GM23338 (cell line): Measurements from ENCODE around the gene CD93. TPM values are rescaled to one million over a fixed set of nuclear protein-coding genes. Genes with fewer than 3 reads are reported as not detected.
A peak's percentile ranks its signal among the peaks of the same experiment; 100 is the strongest.

Experiments used
- ATAC-seq: fragments of 200-7000 bp; cut with Tn5 transposase; 3 replicates; pipeline ENCODE4 v1.9.1; 2020
- DNase-seq: peaks from one replicate; pipeline ENCODE4 v3.0.0-alpha.2; 2015; ENCODE audit warnings: low spot score
- H2AFZ ChIP-seq: fragments of 200-600 bp; sonication (generic); 2 replicates; pipeline ENCODE4 v1.8.0; 2016; ENCODE audit warnings: antibody characterized with exemption, mild to moderate bottlenecking, moderate library complexity
- H3F3A ChIP-seq: fragments of 200-600 bp; sonication (generic); replicated peaks from 2 replicates; pipeline ENCODE4 v1.8.0; 2017; ENCODE audit warnings: antibody characterized with exemption, mixed run types, low read depth
- H3K27ac ChIP-seq: fragments of 200-600 bp; sonication (generic); 2 replicates; pipeline ENCODE4 v1.6.1; 2016; ENCODE audit warnings: low read depth
- H3K27me3 ChIP-seq: fragments of 200-600 bp; sonication (generic); 2 replicates; pipeline ENCODE4 v1.8.0; 2016; ENCODE audit warnings: mild to moderate bottlenecking, mixed run types, moderate library complexity; ENCODE audit not compliant: insufficient read depth
- H3K36me3 ChIP-seq: fragments of 200-600 bp; sonication (generic); 2 replicates; pipeline ENCODE4 v1.8.0; 2016; ENCODE audit warnings: mild to moderate bottlenecking; ENCODE audit not compliant: insufficient read depth
- H3K4me1 ChIP-seq: fragments of 200-600 bp; sonication (generic); 2 replicates; pipeline ENCODE4 v1.8.0; 2016; ENCODE audit warnings: mild to moderate bottlenecking, moderate library complexity; ENCODE audit not compliant: insufficient read depth
- H3K4me2 ChIP-seq: fragments of 200-600 bp; sonication (generic); 2 replicates; pipeline ENCODE4 v1.7.1; 2017; ENCODE audit warnings: mixed run types
- H3K4me3 ChIP-seq: fragments of 200-600 bp; sonication (generic); 2 replicates; pipeline ENCODE4 v1.6.1; 2016; ENCODE audit warnings: mixed run types
- H3K79me2 ChIP-seq: fragments of 200-600 bp; sonication (generic); replicated peaks from 2 replicates; pipeline ENCODE4 v1.8.0; 2017; ENCODE audit warnings: mild to moderate bottlenecking; ENCODE audit not compliant: insufficient read depth
- H3K9me2 ChIP-seq: fragments of 200-600 bp; sonication (generic); 2 replicates; pipeline ENCODE4 v1.8.0; 2017; ENCODE audit not compliant: insufficient read depth
- H4K20me1 ChIP-seq: fragments of 200-600 bp; sonication (generic); replicated peaks from 2 replicates; pipeline ENCODE4 v1.8.0; 2017; ENCODE audit warnings: mild to moderate bottlenecking; ENCODE audit not compliant: insufficient read depth
- H3K27ac Mint-ChIP-seq: 2 replicates; pipeline ENCODE4 v1.8.0; 2020; ENCODE audit warnings: inconsistent platforms, mild to moderate bottlenecking, moderate library complexity, mixed read lengths
- H3K27me3 Mint-ChIP-seq: 3 replicates; pipeline ENCODE4 v1.8.0; 2022; ENCODE audit warnings: low read depth, mild to moderate bottlenecking, moderate library complexity, mixed read lengths, inconsistent platforms; ENCODE audit not compliant: insufficient read depth, poor library complexity
- H3K36me3 Mint-ChIP-seq: 3 replicates; pipeline ENCODE4 v1.8.0; 2021; ENCODE audit warnings: low read depth, mild to moderate bottlenecking, inconsistent platforms, moderate library complexity, mixed read lengths
- H3K4me1 Mint-ChIP-seq: 3 replicates; pipeline ENCODE4 v1.8.0; 2020; ENCODE audit warnings: mild to moderate bottlenecking, inconsistent platforms, mixed read lengths
- H3K4me3 Mint-ChIP-seq: 3 replicates; pipeline ENCODE4 v1.8.0; 2021; ENCODE audit warnings: moderate library complexity, mild to moderate bottlenecking, inconsistent platforms, mixed read lengths
- H3K9me3 Mint-ChIP-seq: 3 replicates; pipeline ENCODE4 v1.8.0; 2020; ENCODE audit warnings: moderate library complexity, mild to moderate bottlenecking, inconsistent platforms, mixed read lengths
- CREB1 ChIP-seq: fragments of 250-450 bp; sonication (Bioruptor Pico); IDR thresholded peaks from 2 replicates; pipeline ENCODE4 v1.5.0; 2020; ENCODE audit warnings: low read depth, mild to moderate bottlenecking, moderate library complexity
- EZH2 ChIP-seq: fragments of 200-600 bp; sonication (generic); IDR thresholded peaks from one replicate; pipeline ENCODE4 v1.8.0; 2017; ENCODE audit warnings: antibody characterized with exemption, mild to moderate bottlenecking, low read depth; ENCODE audit not compliant: unreplicated experiment
- EZH2phosphoT487 ChIP-seq: fragments of 200-600 bp; sonication (generic); IDR thresholded peaks from one replicate; pipeline ENCODE4 v1.8.1; 2018; ENCODE audit warnings: antibody characterized with exemption; ENCODE audit not compliant: unreplicated experiment
- NANOG ChIP-seq: IDR thresholded peaks from 2 replicates; pipeline ENCODE4 v1.6.1; 2016; ENCODE audit warnings: antibody characterized with exemption, borderline replicate concordance
- POLR2AphosphoS5 ChIP-seq: IDR thresholded peaks from 2 replicates; pipeline ENCODE4 v1.6.1; 2016; ENCODE audit warnings: antibody characterized with exemption, low read depth
- STAT1 ChIP-seq: IDR thresholded peaks from one replicate; pipeline ENCODE4 v1.6.1; 2016; ENCODE audit warnings: antibody characterized with exemption; ENCODE audit not compliant: unreplicated experiment
- ZNF114 ChIP-seq: fragments of 250-450 bp; sonication (Bioruptor Pico); IDR thresholded peaks from 2 replicates; pipeline ENCODE4 v1.5.0; 2020; ENCODE audit warnings: mild to moderate bottlenecking, moderate library complexity
- ZNF331 ChIP-seq: fragments of 250-450 bp; sonication (Bioruptor Pico); IDR thresholded peaks from 2 replicates; pipeline ENCODE4 v1.5.0; 2020; ENCODE audit warnings: low read depth, mild to moderate bottlenecking, moderate library complexity
- polyA plus RNA-seq: library from polyadenylated mRNA; unstranded; fragments of >200 nt; fragmentation: Nextera tagmentation; extraction: Ambion mirVana; gene quantifications from 2 replicates; pipeline ENCODE4 v1.2.1, GENCODE V29; 2016
- total RNA-seq: library from RNA; depleted of rRNA; stranded (reverse); fragments of >200 nt; shearing (Covaris generic); gene quantifications from 2 replicates; pipeline ENCODE4 v1.2.3, GENCODE V29; 2014
- TF ChIP-seq, protein P1 (sequence below): fragments of 250-450 bp; sonication (Bioruptor Pico); IDR thresholded peaks from 2 replicates; pipeline ENCODE4 v1.5.0; 2020; ENCODE audit warnings: mild to moderate bottlenecking, moderate library complexity
- TF ChIP-seq, protein P2 (sequence below): IDR thresholded peaks from one replicate; pipeline ENCODE4 v1.6.1; 2018; ENCODE audit warnings: antibody characterized with exemption; ENCODE audit not compliant: unreplicated experiment
- TF ChIP-seq, protein P3 (sequence below), 2 experiments: fragments of 200-600 bp in 1 of 2; sonication (generic) in 1 of 2; conservative IDR thresholded peaks; 2 replicates each; pipeline versions ENCODE4 v1.5.1 to v1.6.1; 2016 to 2017; ENCODE audit warnings: antibody characterized with exemption in 2 of 2, low read depth in 2 of 2, mild to moderate bottlenecking in 2 of 2, moderate library complexity in 1 of 2

Gene CD93
- total and polyA plus RNA-seq, 2 experiments from 2014 or later, result 0.03 TPM; not detected in 1

DNA sequence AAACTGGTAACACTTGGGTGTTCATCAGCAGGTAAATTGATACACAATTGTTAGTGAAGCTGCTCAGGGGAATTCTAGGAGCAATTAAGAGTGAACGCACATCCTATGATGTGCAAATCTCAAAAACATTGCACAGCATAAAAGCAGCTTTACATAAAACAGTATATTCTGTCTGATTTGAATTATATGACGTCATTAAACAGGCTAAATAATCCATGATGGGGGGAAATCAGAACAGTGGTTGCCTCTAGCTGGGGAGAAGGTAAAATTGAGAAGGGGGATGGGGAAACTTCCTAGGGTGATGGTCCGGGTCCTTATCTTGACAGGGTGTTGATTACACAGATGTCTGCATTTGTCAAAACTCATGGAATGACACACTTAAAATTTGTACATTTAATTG lies 19.4 kb downstream of the CD93 start (continued):
- no peak for TF ChIP-seq ZNF114

DNA sequence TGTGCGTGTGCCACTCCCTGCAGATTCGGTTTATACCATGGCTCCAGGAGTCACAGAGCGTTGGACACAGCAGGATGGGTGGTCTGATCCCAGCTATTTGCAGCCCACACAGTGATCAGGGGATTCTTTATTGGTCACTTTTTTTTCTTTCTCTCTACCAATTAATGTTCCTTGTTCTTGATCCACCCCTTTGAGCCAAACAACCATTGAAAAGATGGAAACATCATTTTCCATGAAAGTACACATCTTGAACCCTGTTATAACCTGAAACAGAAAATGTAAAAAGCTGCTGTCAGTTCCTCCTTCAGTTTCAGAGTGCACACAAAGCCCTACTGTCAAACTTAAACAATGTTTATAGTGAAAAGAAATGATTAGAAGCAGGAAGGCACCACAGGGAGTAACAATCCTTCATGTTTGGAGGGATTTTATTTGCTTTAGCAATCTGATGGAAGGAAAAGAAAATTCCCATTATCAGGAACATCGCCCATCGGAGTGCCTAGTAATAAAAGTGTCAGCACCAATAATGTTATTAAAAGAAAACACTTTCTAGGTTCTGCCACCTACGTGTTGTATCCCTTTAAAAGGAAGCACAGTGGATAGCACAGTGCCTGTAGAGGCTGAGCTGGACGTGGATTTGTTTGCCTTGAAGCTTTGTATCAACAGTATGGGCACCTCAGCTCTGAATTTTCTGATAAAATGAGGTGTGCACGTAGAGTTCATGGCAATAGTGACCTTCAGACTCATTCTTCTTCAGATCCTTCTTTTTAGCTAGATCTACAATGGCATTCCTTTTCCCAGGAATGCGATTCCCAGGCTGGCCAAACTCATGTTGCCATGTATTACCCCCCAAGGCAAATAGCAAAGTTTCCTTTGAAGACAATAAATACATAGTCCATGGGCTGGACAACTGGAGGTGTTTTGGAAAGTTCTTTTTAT lies 20.6 kb downstream of the CD93 start:
- Histone ChIP-seq H3K36me3 (no peaks in the 10 kb centered on the region), H3K4me2 (no peak overlapping the region), H2AFZ (peak overlapping the region; percentile 9; the same call in 1 of the 2 replicates), H3K27ac (no peak overlapping the region), H3K27me3 (no peaks in the 10 kb centered on the region), H3K79me2 (no peaks in the 10 kb centered on the region), H3F3A (no peaks in the 10 kb centered on the region), H3K4me3 (no peak overlapping the region), H3K9me2 (peaks cover 15% of the 10 kb centered on the region), H4K20me1 (no peaks in the 10 kb centered on the region), H3K4me1 (peaks cover 24% of the 10 kb centered on the region)
- ATAC-seq (no peak), DNase-seq (no peak)
- Mint-ChIP-seq H3K4me3 (no peak overlapping the region), H3K36me3 (no peaks in the 10 kb centered on the region), H3K9me3 (no peaks in the 10 kb centered on the region), H3K4me1 (peaks cover 24% of the 10 kb centered on the region), H3K27me3 (peaks cover 2% of the 10 kb centered on the region), H3K27ac (no peak overlapping the region)
- TF ChIP-seq EZH2 (no peak), NANOG (no peak), EZH2phosphoT487 (no peak), CREB1 (CRISPR knock-in tag) (no peak), ZNF114 (no peak), POLR2AphosphoS5 (no peak), STAT1 (no peak), ZNF331 (CRISPR knock-in tag) (no peak)
- TF ChIP-seq, protein P1, sequence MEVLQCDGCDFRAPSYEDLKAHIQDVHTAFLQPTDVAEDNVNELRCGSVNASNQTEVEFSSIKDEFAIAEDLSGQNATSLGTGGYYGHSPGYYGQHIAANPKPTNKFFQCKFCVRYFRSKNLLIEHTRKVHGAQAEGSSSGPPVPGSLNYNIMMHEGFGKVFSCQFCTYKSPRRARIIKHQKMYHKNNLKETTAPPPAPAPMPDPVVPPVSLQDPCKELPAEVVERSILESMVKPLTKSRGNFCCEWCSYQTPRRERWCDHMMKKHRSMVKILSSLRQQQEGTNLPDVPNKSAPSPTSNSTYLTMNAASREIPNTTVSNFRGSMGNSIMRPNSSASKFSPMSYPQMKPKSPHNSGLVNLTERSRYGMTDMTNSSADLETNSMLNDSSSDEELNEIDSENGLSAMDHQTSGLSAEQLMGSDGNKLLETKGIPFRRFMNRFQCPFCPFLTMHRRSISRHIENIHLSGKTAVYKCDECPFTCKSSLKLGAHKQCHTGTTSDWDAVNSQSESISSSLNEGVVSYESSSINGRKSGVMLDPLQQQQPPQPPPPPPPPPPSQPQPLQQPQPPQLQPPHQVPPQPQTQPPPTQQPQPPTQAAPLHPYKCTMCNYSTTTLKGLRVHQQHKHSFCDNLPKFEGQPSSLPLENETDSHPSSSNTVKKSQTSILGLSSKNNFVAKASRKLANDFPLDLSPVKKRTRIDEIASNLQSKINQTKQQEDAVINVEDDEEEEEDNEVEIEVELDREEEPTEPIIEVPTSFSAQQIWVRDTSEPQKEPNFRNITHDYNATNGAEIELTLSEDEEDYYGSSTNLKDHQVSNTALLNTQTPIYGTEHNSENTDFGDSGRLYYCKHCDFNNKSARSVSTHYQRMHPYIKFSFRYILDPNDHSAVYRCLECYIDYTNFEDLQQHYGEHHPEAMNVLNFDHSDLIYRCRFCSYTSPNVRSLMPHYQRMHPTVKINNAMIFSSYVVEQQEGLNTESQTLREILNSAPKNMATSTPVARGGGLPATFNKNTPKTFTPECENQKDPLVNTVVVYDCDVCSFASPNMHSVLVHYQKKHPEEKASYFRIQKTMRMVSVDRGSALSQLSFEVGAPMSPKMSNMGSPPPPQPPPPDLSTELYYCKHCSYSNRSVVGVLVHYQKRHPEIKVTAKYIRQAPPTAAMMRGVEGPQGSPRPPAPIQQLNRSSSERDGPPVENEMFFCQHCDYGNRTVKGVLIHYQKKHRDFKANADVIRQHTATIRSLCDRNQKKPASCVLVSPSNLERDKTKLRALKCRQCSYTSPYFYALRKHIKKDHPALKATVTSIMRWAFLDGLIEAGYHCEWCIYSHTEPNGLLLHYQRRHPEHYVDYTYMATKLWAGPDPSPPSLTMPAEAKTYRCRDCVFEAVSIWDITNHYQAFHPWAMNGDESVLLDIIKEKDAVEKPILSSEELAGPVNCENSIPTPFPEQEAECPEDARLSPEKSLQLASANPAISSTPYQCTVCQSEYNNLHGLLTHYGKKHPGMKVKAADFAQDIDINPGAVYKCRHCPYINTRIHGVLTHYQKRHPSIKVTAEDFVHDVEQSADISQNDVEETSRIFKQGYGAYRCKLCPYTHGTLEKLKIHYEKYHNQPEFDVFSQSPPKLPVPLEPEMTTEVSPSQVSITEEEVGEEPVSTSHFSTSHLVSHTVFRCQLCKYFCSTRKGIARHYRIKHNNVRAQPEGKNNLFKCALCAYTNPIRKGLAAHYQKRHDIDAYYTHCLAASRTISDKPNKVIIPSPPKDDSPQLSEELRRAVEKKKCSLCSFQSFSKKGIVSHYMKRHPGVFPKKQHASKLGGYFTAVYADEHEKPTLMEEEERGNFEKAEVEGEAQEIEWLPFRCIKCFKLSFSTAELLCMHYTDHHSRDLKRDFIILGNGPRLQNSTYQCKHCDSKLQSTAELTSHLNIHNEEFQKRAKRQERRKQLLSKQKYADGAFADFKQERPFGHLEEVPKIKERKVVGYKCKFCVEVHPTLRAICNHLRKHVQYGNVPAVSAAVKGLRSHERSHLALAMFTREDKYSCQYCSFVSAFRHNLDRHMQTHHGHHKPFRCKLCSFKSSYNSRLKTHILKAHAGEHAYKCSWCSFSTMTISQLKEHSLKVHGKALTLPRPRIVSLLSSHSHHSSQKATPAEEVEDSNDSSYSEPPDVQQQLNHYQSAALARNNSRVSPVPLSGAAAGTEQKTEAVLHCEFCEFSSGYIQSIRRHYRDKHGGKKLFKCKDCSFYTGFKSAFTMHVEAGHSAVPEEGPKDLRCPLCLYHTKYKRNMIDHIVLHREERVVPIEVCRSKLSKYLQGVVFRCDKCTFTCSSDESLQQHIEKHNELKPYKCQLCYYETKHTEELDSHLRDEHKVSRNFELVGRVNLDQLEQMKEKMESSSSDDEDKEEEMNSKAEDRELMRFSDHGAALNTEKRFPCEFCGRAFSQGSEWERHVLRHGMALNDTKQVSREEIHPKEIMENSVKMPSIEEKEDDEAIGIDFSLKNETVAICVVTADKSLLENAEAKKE, result no peak
- TF ChIP-seq, protein P2, sequence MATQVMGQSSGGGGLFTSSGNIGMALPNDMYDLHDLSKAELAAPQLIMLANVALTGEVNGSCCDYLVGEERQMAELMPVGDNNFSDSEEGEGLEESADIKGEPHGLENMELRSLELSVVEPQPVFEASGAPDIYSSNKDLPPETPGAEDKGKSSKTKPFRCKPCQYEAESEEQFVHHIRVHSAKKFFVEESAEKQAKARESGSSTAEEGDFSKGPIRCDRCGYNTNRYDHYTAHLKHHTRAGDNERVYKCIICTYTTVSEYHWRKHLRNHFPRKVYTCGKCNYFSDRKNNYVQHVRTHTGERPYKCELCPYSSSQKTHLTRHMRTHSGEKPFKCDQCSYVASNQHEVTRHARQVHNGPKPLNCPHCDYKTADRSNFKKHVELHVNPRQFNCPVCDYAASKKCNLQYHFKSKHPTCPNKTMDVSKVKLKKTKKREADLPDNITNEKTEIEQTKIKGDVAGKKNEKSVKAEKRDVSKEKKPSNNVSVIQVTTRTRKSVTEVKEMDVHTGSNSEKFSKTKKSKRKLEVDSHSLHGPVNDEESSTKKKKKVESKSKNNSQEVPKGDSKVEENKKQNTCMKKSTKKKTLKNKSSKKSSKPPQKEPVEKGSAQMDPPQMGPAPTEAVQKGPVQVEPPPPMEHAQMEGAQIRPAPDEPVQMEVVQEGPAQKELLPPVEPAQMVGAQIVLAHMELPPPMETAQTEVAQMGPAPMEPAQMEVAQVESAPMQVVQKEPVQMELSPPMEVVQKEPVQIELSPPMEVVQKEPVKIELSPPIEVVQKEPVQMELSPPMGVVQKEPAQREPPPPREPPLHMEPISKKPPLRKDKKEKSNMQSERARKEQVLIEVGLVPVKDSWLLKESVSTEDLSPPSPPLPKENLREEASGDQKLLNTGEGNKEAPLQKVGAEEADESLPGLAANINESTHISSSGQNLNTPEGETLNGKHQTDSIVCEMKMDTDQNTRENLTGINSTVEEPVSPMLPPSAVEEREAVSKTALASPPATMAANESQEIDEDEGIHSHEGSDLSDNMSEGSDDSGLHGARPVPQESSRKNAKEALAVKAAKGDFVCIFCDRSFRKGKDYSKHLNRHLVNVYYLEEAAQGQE, result no peak
- TF ChIP-seq, protein P3, sequence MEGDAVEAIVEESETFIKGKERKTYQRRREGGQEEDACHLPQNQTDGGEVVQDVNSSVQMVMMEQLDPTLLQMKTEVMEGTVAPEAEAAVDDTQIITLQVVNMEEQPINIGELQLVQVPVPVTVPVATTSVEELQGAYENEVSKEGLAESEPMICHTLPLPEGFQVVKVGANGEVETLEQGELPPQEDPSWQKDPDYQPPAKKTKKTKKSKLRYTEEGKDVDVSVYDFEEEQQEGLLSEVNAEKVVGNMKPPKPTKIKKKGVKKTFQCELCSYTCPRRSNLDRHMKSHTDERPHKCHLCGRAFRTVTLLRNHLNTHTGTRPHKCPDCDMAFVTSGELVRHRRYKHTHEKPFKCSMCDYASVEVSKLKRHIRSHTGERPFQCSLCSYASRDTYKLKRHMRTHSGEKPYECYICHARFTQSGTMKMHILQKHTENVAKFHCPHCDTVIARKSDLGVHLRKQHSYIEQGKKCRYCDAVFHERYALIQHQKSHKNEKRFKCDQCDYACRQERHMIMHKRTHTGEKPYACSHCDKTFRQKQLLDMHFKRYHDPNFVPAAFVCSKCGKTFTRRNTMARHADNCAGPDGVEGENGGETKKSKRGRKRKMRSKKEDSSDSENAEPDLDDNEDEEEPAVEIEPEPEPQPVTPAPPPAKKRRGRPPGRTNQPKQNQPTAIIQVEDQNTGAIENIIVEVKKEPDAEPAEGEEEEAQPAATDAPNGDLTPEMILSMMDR (conservative IDR thresholded peaks at IDR 0.05; ENCODE audit: low read depth in 2 of 2), result no peak
